ENCODE measurements around the gene KRTAP19-2. TPM values are rescaled to one million over a fixed set of nuclear protein-coding genes. Genes with fewer than 3 reads are reported as not detected.
"Not testable (repeated sequence)": the region's sequence is repeated elsewhere in the genome, so short reads cannot be mapped to it uniquely, and the experiment has no call there.

KRTAP19-2 gene
- total RNA-seq (not detected), polyA plus RNA-seq (not detected)
- long read RNA-seq, donor 1: 0 reads
- long read RNA-seq, donor 2: 0 reads

GRCh38 chr21:30487336-30487735, at the start of gene KRTAP19-2:
Gene KRTAP19-2, minus strand, starts transcription at chr21:30487436. Its CDS starts 88 bp downstream, at chr21:30487348.
- Histone ChIP-seq H3K4me1 (no peaks in the 10 kb centered on the region), H3K36me3 (no peaks in the 10 kb centered on the region), H3K9me3 (peaks cover 0 to 36% (median 17%) of the 10 kb centered on the region in 8 donors), H3K27me3 (replicated peaks in 1 of 7) (no peaks in the 10 kb centered on the region), H3K4me3 (no peak within 1 kb of the TSS), H3K27ac (no peak within 1 kb of the TSS)
- WGBS, 5 donors: 80 to 95% (median 86%) methylated on average over 2 of the region's 2 CpGs
- DNase-seq: no peak
- intact Hi-C loops (cut with DNase I; ENCODE audit: low total_unique reads): no loop called here
- TF ChIP-seq POLR2AphosphoS5 (IDR thresholded peaks at IDR 0.05): no peak
- TF ChIP-seq, protein P1, sequence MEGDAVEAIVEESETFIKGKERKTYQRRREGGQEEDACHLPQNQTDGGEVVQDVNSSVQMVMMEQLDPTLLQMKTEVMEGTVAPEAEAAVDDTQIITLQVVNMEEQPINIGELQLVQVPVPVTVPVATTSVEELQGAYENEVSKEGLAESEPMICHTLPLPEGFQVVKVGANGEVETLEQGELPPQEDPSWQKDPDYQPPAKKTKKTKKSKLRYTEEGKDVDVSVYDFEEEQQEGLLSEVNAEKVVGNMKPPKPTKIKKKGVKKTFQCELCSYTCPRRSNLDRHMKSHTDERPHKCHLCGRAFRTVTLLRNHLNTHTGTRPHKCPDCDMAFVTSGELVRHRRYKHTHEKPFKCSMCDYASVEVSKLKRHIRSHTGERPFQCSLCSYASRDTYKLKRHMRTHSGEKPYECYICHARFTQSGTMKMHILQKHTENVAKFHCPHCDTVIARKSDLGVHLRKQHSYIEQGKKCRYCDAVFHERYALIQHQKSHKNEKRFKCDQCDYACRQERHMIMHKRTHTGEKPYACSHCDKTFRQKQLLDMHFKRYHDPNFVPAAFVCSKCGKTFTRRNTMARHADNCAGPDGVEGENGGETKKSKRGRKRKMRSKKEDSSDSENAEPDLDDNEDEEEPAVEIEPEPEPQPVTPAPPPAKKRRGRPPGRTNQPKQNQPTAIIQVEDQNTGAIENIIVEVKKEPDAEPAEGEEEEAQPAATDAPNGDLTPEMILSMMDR (IDR thresholded peaks at IDR 0.05 in 8 of 11, conservative IDR thresholded peaks at IDR 0.05 in 3 of 11): no peak
- no peak for TF ChIP-seq POLR2A (IDR thresholded peaks at IDR 0.05)

DNA sequence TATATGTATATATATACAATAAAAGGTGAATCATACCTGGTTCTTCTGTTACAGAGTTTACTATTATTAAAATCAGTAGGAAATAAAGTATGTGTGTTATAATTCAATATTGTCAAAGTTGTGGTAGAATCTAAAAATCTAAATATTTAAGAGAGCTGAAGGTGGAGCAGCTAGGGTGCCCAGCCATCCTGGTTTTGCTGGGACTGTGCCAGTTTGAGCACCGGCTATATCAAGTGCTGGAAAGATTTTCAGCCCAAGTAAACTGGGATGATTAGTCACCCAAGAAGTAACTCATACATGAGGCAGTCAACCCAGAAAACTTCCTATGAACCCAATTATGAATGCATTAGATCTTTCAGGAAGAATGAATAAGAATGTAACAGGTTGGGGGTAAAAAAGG, 31.6 kb upstream of the KRTAP19-2 start:
- no peak for TF ChIP-seq POLR2AphosphoS5 (IDR thresholded peaks at IDR 0.05)
- no peak for TF ChIP-seq POLR2A (IDR thresholded peaks at IDR 0.05)
- TF ChIP-seq, protein P1 (IDR thresholded peaks at IDR 0.05 in 8 of 11, conservative IDR thresholded peaks at IDR 0.05 in 3 of 11): no peak
- H3K9me3 ChIP-seq: peaks cover 0 to 6% (median 0%) of the 10 kb centered on the region in 8 donors
- DNase-seq: no peak
- 87 to 100% (median 93%) methylated on average over 1 of the region's 1 CpG for WGBS, 5 donors
- H3K4me1 ChIP-seq: no peaks in the 10 kb centered on the region
- H3K27ac ChIP-seq: no peak overlapping the region
- intact Hi-C loops (cut with DNase I; ENCODE audit: low total_unique reads): no loop called here
- H3K36me3 ChIP-seq: no peaks in the 10 kb centered on the region
- H3K27me3 ChIP-seq (replicated peaks in 1 of 7): no peaks in the 10 kb centered on the region
- H3K4me3 ChIP-seq: no peak overlapping the region

- intact Hi-C loops (cut with DNase I; ENCODE audit: low total_unique reads): no loop called here
- no peak overlapping the region for H3K4me3 ChIP-seq
- DNase-seq: no peak
- H3K36me3 ChIP-seq: no peaks in the 10 kb centered on the region
- TF ChIP-seq POLR2AphosphoS5 (IDR thresholded peaks at IDR 0.05) (no peak), POLR2A (IDR thresholded peaks at IDR 0.05) (no peak)
- TF ChIP-seq, protein P1 (IDR thresholded peaks at IDR 0.05 in 8 of 11, conservative IDR thresholded peaks at IDR 0.05 in 3 of 11): no peak
- H3K27ac ChIP-seq: no peak overlapping the region
- peaks cover 0 to 6% (median 0%) of the 10 kb centered on the region in 8 donors for H3K9me3 ChIP-seq
- no peaks in the 10 kb centered on the region for H3K4me1 ChIP-seq
- 83 to 88% (median 87%) methylated on average over 1 of the region's 1 CpG for WGBS, 5 donors
- H3K27me3 ChIP-seq (replicated peaks in 1 of 7): no peaks in the 10 kb centered on the region
These were observed 28.4 kb upstream of the KRTAP19-2 start for GRCh38 chr21:30515681-30516080.

DNA sequence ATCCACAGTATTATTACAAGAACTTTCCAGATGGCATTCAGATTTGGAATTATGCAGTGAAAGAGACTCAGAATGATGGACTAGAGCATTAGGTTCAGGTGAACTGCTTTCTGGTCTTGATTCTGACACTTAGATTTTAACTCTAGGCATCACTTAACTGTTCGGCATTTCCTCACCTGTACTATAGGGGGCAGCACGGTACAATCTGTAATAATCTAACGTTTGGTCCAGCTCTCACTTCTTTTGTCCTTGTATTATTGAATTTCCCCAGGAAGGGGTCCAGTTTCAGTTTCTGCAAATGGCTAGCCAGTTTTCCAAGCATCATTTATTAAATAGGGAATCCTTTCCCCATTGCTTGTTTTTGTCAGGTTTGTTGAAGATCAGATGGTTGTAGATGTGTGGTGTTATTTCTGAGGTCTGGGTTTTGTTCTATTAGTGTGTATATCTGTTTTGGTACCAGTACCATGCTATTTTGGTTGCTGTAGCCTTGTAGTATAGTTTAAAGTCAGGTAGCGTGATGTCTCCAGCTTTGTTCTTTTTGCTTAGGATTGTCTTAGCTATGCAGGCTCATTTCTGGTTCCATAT, 18.5 kb upstream of the KRTAP19-2 start:
- WGBS, 5 donors: 27 to 35% (median 27%) methylated on average over 4 of the region's 4 CpGs
- intact Hi-C loops (cut with DNase I; ENCODE audit: low total_unique reads); H3K27ac ChIP-seq; H3K4me1 ChIP-seq; DNase-seq; H3K36me3 ChIP-seq; H3K9me3 ChIP-seq; H3K27me3 ChIP-seq (replicated peaks in 1 of 7); H3K4me3 ChIP-seq: not testable (repeated sequence)
- TF ChIP-seq, protein P1 (IDR thresholded peaks at IDR 0.05 in 8 of 11, conservative IDR thresholded peaks at IDR 0.05 in 3 of 11): peak in 1 of 11 experiments; percentile 19
